H7 (cell line): ENCODE data around the gene PDE6A. TPM values are rescaled to one million over a fixed set of nuclear protein-coding genes. Genes with fewer than 3 reads are reported as not detected.
A peak's percentile ranks its signal among the peaks of the same experiment; 100 is the strongest.

Experiments used
- DNase-seq: peaks from one replicate; pipeline ENCODE4 v3.0.0; 2012
- H3K27me3 ChIP-seq: 2 replicates; pipeline ENCODE4 v1.6.0; 2011; ENCODE audit warnings: mild to moderate bottlenecking, low read length; ENCODE audit not compliant: control insufficient read depth, insufficient read depth
- H3K36me3 ChIP-seq: replicated peaks from 2 replicates; pipeline ENCODE4 v1.5.1; 2011; ENCODE audit warnings: low read length; ENCODE audit not compliant: control insufficient read depth, insufficient read depth
- H3K4me3 ChIP-seq: 2 replicates; pipeline ENCODE4 v1.5.1; 2011; ENCODE audit warnings: low read depth, mild to moderate bottlenecking, control low read depth, low read length, moderate library complexity; ENCODE audit not compliant: insufficient read depth
- total RNA-seq: library from RNA; depleted of rRNA; stranded (reverse); fragments of >200 nt; shearing (Covaris generic); gene quantifications from 2 replicates; pipeline ENCODE4 v1.2.3, GENCODE V29; 2014

PDE6A gene
- total RNA-seq, 1 experiment from 2014 or later = not detected

- DNase-seq = peak; percentile 92
- H3K4me3 ChIP-seq = no peak overlapping the region
- H3K27me3 ChIP-seq = no peaks in the 10 kb centered on the region
- no peaks in the 10 kb centered on the region; the same call in 1 of the 2 replicates for H3K36me3 ChIP-seq
Observed at GRCh38 chr5:149828161-149829011, 116.2 kb downstream of the PDE6A start.

DNA sequence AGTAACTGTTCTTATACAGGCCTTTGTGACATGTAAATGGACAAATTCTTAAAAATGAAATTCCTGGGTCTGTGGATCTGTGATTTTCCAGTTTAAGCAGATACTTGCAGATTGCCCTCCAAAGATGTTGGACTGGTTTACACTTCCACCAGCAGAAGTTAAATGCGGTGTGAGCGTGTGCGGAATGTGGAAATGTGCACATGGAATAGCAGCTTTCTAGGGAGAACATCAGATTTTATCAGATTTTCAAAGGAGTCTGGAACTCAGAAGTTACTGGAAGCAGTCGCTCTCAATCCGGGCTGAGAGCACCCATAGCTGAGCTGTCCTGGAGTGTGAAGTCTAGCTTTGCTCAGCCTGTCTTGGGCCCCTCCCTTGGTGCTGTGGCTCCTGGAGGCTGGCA is 117.0 kb downstream of the PDE6A start:
- Histone ChIP-seq H3K27me3 (no peaks in the 10 kb centered on the region), H3K36me3 (no peaks in the 10 kb centered on the region; the same call in 1 of the 2 replicates), H3K4me3 (no peak overlapping the region)
- no peak for DNase-seq

- Histone ChIP-seq H3K27me3 (no peaks in the 10 kb centered on the region), H3K36me3 (no peaks in the 10 kb centered on the region; the same call in 1 of the 2 replicates), H3K4me3 (no peak overlapping the region)
- no peak for DNase-seq
Observed at GRCh38 chr5:149827086-149827485, 117.5 kb downstream of the PDE6A start.

- Histone ChIP-seq H3K4me3 (no peak overlapping the region), H3K27me3 (no peaks in the 10 kb centered on the region), H3K36me3 (no peaks in the 10 kb centered on the region; the same call in 1 of the 2 replicates)
- no peak for DNase-seq
Observed at GRCh38 chr5:149826574-149826973, 118.0 kb downstream of the PDE6A start.

- DNase-seq = no peak
- no peak overlapping the region for H3K4me3 ChIP-seq
- no peaks in the 10 kb centered on the region; the same call in 1 of the 2 replicates for H3K36me3 ChIP-seq
- H3K27me3 ChIP-seq = no peaks in the 10 kb centered on the region
Observed at GRCh38 chr5:149824846-149825245, 119.7 kb downstream of the PDE6A start.

- DNase-seq = no peak
- H3K4me3 ChIP-seq = no peak overlapping the region
- H3K27me3 ChIP-seq = no peaks in the 10 kb centered on the region
- no peaks in the 10 kb centered on the region; the same call in 1 of the 2 replicates for H3K36me3 ChIP-seq
Observed at GRCh38 chr5:149824120-149824519, 120.5 kb downstream of the PDE6A start.

DNA sequence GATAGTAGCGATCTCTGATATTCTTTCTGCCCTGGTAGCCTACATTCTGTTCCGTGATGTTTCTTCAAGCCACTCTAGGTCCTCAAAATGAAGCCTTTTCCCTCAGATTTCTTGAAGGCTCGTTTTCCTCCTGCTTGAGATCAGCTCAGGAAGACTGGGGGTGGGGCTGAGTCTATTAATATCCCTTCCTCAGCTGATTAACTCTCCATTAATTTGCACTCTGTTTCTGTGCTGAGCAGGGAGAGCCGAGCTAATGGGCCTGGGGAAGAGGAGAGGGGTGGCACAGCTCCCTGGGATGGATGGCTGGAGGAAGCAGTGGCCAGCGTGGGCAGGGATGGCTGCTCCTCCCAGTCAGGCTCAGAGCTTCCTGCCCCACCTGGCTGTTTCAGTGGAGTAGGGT is 121.2 kb downstream of the PDE6A start:
- no peaks in the 10 kb centered on the region; the same call in 1 of the 2 replicates for H3K36me3 ChIP-seq
- no peak for DNase-seq
- no peaks in the 10 kb centered on the region for H3K27me3 ChIP-seq
- H3K4me3 ChIP-seq = no peak overlapping the region

- H3K4me3 ChIP-seq = no peak overlapping the region
- no peaks in the 10 kb centered on the region; the same call in 1 of the 2 replicates for H3K36me3 ChIP-seq
- no peak for DNase-seq
- no peaks in the 10 kb centered on the region for H3K27me3 ChIP-seq
Observed at GRCh38 chr5:149822301-149822700, 122.3 kb downstream of the PDE6A start.

DNA sequence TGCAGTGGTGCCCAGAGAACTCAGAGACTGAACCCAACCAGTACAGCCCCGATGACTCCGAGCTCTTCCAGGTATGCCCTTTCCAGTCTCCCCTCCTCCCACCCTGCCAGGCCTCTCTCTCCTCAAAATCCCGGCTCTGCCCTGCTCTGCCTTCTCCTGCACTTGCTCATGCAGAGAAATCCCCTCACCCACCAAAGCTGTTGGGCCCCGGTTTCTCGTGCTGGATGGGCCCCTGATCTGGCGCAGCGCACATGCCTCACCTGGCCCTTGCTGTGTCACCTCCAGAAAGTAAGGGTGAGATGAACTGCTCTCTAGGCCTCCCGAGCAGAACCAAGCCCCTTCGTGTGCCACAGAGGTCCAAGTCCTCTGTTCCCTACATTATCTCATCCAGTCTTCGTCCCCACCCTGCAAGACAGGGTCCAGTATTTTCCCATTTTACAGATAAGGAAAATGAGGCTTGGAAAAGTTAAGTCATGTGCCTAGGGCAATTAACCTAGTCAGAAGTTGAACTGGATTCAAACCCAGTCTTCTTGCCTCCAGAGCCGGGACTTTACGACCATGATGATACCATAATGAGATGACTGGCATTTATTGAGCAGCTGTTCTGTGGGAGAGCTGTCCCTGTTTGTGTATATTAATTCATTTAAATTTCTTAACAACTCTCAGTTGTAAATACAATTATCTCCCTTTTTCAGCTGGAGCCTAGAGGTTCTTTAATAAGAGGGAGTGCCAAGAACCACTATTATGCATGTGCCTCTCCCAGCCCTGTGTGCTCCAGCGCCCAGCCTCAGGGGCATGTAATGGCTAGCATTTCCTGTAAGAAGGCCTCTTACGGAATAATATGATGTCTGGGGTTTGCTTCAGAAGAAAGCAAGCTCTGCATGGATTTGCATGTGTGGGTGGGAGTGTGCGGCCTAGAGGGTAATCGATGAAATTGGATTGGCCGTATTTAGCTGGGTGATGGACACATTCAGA is 123.8 kb downstream of the PDE6A start:
- no peak overlapping the region for H3K4me3 ChIP-seq
- DNase-seq = no peak
- no peaks in the 10 kb centered on the region; the same call in 1 of the 2 replicates for H3K36me3 ChIP-seq
- H3K27me3 ChIP-seq = no peaks in the 10 kb centered on the region

DNA sequence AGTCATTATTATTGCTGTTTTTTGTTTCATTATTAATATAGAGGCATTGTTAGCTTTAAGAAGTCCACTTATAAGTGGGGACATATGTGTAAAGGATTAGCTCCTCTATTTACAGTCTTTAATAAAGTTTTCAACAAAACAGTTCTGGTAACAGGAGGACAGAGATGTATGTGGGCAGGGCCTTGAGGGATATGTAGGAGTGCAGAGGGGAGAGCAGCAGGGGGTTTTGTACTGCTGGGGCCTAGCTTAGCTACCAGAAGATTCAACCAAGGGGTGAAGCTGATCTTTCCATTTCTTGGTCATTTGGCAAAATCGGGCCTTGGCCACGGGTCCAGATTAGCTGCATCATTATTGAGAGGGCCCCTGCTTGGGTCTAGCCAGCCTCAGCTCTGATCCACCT is 124.6 kb downstream of the PDE6A start:
- H3K36me3 ChIP-seq = no peaks in the 10 kb centered on the region; the same call in 1 of the 2 replicates
- no peaks in the 10 kb centered on the region for H3K27me3 ChIP-seq
- no peak overlapping the region for H3K4me3 ChIP-seq
- no peak for DNase-seq

DNA sequence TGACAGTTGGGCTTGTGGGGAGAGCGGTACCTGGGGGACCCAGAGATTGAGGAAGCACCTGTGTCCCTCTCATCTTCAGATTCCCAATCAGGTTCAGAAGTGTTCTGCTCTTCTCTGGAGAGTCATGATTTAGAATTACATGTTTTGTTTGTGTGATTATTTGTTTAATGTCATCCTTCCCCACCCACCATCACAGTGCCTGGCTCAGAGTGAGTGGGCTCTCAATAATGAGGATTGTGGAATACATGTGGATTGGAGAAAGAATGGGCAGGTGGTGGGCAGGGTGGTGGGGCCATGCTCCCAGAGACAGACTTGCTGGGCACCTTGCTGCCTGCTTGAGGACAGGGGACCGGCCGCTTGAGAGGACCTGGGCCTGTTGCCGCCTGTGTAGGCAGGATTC is 126.5 kb downstream of the PDE6A start:
- DNase-seq = no peak
- Histone ChIP-seq H3K27me3 (no peaks in the 10 kb centered on the region), H3K36me3 (no peaks in the 10 kb centered on the region; the same call in 1 of the 2 replicates), H3K4me3 (no peak overlapping the region)

- H3K36me3 ChIP-seq = no peaks in the 10 kb centered on the region; the same call in 1 of the 2 replicates
- no peak for DNase-seq
- no peak overlapping the region for H3K4me3 ChIP-seq
- no peaks in the 10 kb centered on the region for H3K27me3 ChIP-seq
Observed at GRCh38 chr5:149817539-149818060, 127.0 kb downstream of the PDE6A start.

- Histone ChIP-seq H3K4me3 (no peak overlapping the region), H3K27me3 (no peaks in the 10 kb centered on the region), H3K36me3 (no peaks in the 10 kb centered on the region; the same call in 1 of the 2 replicates)
- no peak for DNase-seq
Observed at GRCh38 chr5:149816661-149817060, 127.9 kb downstream of the PDE6A start.

GRCh38 chr5:149811453-149811852 is 133.1 kb downstream of the PDE6A start:
- Histone ChIP-seq H3K4me3 (no peak overlapping the region), H3K36me3 (no peaks in the 10 kb centered on the region), H3K27me3 (no peaks in the 10 kb centered on the region)
- no peak for DNase-seq
